Occipital lobe (tissue), 2 donors: ENCODE data around the gene ADGRG7. TPM values are rescaled to one million over a fixed set of nuclear protein-coding genes. Genes with fewer than 3 reads are reported as not detected.
"Not testable (repeated sequence)": the region's sequence is repeated elsewhere in the genome, so short reads cannot be mapped to it uniquely, and the experiment has no call there.

Experiments
- DNase-seq: peaks from one replicate; lab custom pipeline; 2025; lab: John Stamatoyannopoulos, UW
- total RNA-seq: library from RNA; depleted of rRNA; stranded (reverse); fragments of >200 nt; gene quantifications from one replicate; pipeline ENCODE4 v1.2.3, GENCODE V29; 2014

ADGRG7 gene
- not detected for total RNA-seq

GRCh38 chr3:100609305-100609704 lies at the start of gene ADGRG7:
ADGRG7 (plus strand) TSS chr3:100609601; CDS start chr3:100609857, 256 bp downstream.
- DNase-seq = no peak

- no peak for DNase-seq
These were observed 49.0 kb upstream of the ADGRG7 start for GRCh38 chr3:100560426-100560825.

- DNase-seq = no peak
These were observed 47.8 kb upstream of the ADGRG7 start for GRCh38 chr3:100561459-100562158.

- no peak for DNase-seq
These were observed 47.1 kb upstream of the ADGRG7 start for GRCh38 chr3:100562224-100562857.

GRCh38 chr3:100563228-100563627 lies 46.2 kb upstream of the ADGRG7 start:
- DNase-seq = no peak

- no peak for DNase-seq
These were observed 45.7 kb upstream of the ADGRG7 start for GRCh38 chr3:100563652-100564211.

GRCh38 chr3:100570811-100571210 lies 38.6 kb upstream of the ADGRG7 start:
- DNase-seq = no peak

- no peak for DNase-seq
These were observed 34.9 kb upstream of the ADGRG7 start for GRCh38 chr3:100574536-100574935.

- DNase-seq = no peak
These were observed 33.7 kb upstream of the ADGRG7 start for GRCh38 chr3:100575704-100576103.

- no peak for DNase-seq
These were observed 31.9 kb upstream of the ADGRG7 start for GRCh38 chr3:100577382-100578008.

- DNase-seq = no peak
These were observed 30.8 kb upstream of the ADGRG7 start for GRCh38 chr3:100578646-100579045.

- DNase-seq = no peak
These were observed 29.3 kb upstream of the ADGRG7 start for GRCh38 chr3:100580147-100580546.

GRCh38 chr3:100581650-100582049 lies 27.8 kb upstream of the ADGRG7 start:
- DNase-seq = no peak

- DNase-seq = not testable (repeated sequence)
These were observed 27.2 kb upstream of the ADGRG7 start for GRCh38 chr3:100582157-100582556.

- no peak for DNase-seq
These were observed 25.2 kb upstream of the ADGRG7 start for GRCh38 chr3:100584101-100584660.

GRCh38 chr3:100586832-100587231 lies 22.6 kb upstream of the ADGRG7 start:
- DNase-seq = no peak

GRCh38 chr3:100588251-100588650 lies 21.1 kb upstream of the ADGRG7 start:
- no peak for DNase-seq

- peak; percentile 8 for DNase-seq
These were observed 19.1 kb upstream of the ADGRG7 start for GRCh38 chr3:100590114-100590839.

- DNase-seq = no peak
These were observed 18.6 kb upstream of the ADGRG7 start for GRCh38 chr3:100590840-100591147.

GRCh38 chr3:100591411-100591810 lies 18.0 kb upstream of the ADGRG7 start:
- no peak for DNase-seq

GRCh38 chr3:100600181-100601042 lies 9.0 kb upstream of the ADGRG7 start:
- no peak for DNase-seq
